ENCODE measurements around the gene ZFYVE26. TPM values are rescaled to one million over a fixed set of nuclear protein-coding genes. Genes with fewer than 3 reads are reported as not detected.

Gene ZFYVE26
- total and polyA plus RNA-seq, 10 of the 15 experiments (the other 5 are each of a cell fraction or from before 2014, with no cell fraction given): 1.00 to 25.6 (median 12.0) TPM

GRCh38 chr14:67763158-67763822 lies 53.1 kb downstream of the ZFYVE26 start:
- no peaks in the 10 kb centered on the region for H3K4me1 ChIP-seq (ENCODE audit: control insufficient read depth, insufficient read depth, low read length)
- H3K9me3 ChIP-seq (replicated peaks; ENCODE audit: control insufficient read depth, insufficient read depth, low read length): no peaks in the 10 kb centered on the region
- ATAC-seq: no peak
- H3K36me3 ChIP-seq (ENCODE audit: control insufficient read depth in 2 of 2, insufficient read depth in 2 of 2, low read length in 1 of 2): peaks cover 23 to 25% of the 10 kb centered on the region in 2 experiments
- SMC1A ChIA-PET (ENCODE audit: uncharacterized antibody, unreplicated experiment): interaction anchor here (0.7 kb wide), 1 partner anchor 9 kb away, joined by 3 read pairs; no protein-coding TSS in a partner anchor
- FAIRE-seq: no peak
- H4K20me1 ChIP-seq (ENCODE audit: control insufficient read depth, insufficient read depth): no peaks in the 10 kb centered on the region
- H2AFZ ChIP-seq (ENCODE audit: control insufficient read depth, low read depth, low read length): no peak overlapping the region
- DNase-seq (ENCODE audit: low read depth, low spot score): no peak
- no peaks in the 10 kb centered on the region for H3K27me3 ChIP-seq (replicated peaks in 1 of 2; ENCODE audit: control insufficient read depth in 2 of 2, insufficient read depth in 2 of 2, low read length in 1 of 2)
- H3K9ac ChIP-seq (ENCODE audit: control insufficient read depth, insufficient read depth, low read length): no peak overlapping the region
- no TSS peak for BruUV-seq (replicated peaks)
- 97% methylated on average over 4 of the region's 4 CpGs for WGBS (ENCODE audit: insufficient coverage, insufficient replicate concordance, low lambda C conversion rate, missing lambda C conversion rate)
- POLR2A ChIA-PET: no interaction called here
- no peak overlapping the region for H3K4me3 ChIP-seq
- in situ Hi-C loops (cut with MboI) (no loop called here), intact Hi-C loops (cut with micrococcal nuclease; ENCODE audit: unreplicated experiment) (no loop called here)
- RAD21 ChIA-PET (ENCODE audit: unreplicated experiment): no interaction called here
- H3K27ac ChIP-seq (ENCODE audit: control insufficient read depth, insufficient read depth): no peak overlapping the region
- H3K4me2 ChIP-seq (ENCODE audit: control insufficient read depth, insufficient read depth): no peak overlapping the region
- CTCF ChIA-PET: no interaction called here
- TF ChIP-seq ESRRA (IDR thresholded peaks at IDR 0.05; ENCODE audit: low read length) (no peak), FOS (IDR thresholded peaks at IDR 0.05; ENCODE audit: borderline replicate concordance, extremely low read depth, insufficient read length) (no peak), BHLHE40 (IDR thresholded peaks at IDR 0.05; ENCODE audit: borderline replicate concordance in 1 of 2, low read depth in 2 of 2, low read length in 1 of 2) (no peak), HDAC6 (IDR thresholded peaks at IDR 0.05; ENCODE audit: unreplicated experiment) (no peak), SUPT20H (IDR thresholded peaks at IDR 0.05; ENCODE audit: borderline replicate concordance, control insufficient read depth, low read depth, low read length) (no peak), PML (IDR thresholded peaks at IDR 0.05; ENCODE audit: low read length) (no peak), ASH2L (IDR thresholded peaks at IDR 0.05; ENCODE audit: borderline replicate concordance, low read depth) (no peak), MTA2 (IDR thresholded peaks at IDR 0.05; ENCODE audit: low read depth) (no peak), EP300 (IDR thresholded peaks at IDR 0.05; ENCODE audit: borderline replicate concordance in 1 of 2, control insufficient read depth in 1 of 2, low read depth in 2 of 2, low read length in 2 of 2) (no peak), CHD4 (IDR thresholded peaks at IDR 0.05) (no peak), STAT3 (IDR thresholded peaks at IDR 0.05; ENCODE audit: low read depth, low read length) (no peak), MXI1 (IDR thresholded peaks at IDR 0.05; ENCODE audit: low read depth, low read length) (no peak), SRF (IDR thresholded peaks at IDR 0.05; ENCODE audit: low read depth in 2 of 2, low read length in 2 of 2) (no peak), TBL1XR1 (IDR thresholded peaks at IDR 0.05; ENCODE audit: low read depth, low read length) (no peak), EZH2 (IDR thresholded peaks at IDR 0.05; ENCODE audit: borderline replicate concordance, control insufficient read depth, low read depth, low read length) (no peak)
- TF ChIP-seq, protein P1, sequence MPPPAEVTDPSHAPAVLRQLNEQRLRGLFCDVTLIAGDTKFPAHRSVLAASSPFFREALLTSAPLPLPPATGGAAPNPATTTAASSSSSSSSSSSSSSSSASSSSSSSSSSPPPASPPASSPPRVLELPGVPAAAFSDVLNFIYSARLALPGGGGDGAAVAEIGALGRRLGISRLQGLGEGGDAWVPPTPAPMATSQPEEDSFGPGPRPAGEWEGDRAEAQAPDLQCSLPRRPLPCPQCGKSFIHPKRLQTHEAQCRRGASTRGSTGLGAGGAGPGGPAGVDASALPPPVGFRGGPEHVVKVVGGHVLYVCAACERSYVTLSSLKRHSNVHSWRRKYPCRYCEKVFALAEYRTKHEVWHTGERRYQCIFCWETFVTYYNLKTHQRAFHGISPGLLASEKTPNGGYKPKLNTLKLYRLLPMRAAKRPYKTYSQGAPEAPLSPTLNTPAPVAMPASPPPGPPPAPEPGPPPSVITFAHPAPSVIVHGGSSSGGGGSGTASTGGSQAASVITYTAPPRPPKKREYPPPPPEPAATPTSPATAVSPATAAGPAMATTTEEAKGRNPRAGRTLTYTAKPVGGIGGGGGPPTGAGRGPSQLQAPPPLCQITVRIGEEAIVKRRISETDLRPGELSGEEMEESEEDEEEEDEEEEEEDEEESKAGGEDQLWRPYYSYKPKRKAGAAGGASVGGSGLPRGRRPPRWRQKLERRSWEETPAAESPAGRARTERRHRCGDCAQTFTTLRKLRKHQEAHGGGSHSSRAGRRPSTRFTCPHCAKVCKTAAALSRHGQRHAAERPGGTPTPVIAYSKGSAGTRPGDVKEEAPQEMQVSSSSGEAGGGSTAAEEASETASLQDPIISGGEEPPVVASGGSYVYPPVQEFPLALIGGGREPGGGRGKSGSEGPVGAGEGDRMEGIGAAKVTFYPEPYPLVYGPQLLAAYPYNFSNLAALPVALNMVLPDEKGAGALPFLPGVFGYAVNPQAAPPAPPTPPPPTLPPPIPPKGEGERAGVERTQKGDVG (CRISPR knock-in tag; IDR thresholded peaks at IDR 0.05): no peak
- TF ChIP-seq, protein P2, sequence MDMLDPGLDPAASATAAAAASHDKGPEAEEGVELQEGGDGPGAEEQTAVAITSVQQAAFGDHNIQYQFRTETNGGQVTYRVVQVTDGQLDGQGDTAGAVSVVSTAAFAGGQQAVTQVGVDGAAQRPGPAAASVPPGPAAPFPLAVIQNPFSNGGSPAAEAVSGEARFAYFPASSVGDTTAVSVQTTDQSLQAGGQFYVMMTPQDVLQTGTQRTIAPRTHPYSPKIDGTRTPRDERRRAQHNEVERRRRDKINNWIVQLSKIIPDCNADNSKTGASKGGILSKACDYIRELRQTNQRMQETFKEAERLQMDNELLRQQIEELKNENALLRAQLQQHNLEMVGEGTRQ (IDR thresholded peaks at IDR 0.05; ENCODE audit: borderline replicate concordance, low read depth, low read length): no peak
- no peaks in the 10 kb centered on the region for H3K79me2 ChIP-seq (ENCODE audit: control insufficient read depth, insufficient read depth, low read length)

Measured in GM12878 (cell line).